ENCODE measurements around the gene PYM1. TPM values are rescaled to one million over a fixed set of nuclear protein-coding genes. Genes with fewer than 3 reads are reported as not detected.

The PYM1 gene
- total RNA-seq = 25.0 and 31.5 TPM in 2 replicates

GRCh38 chr12:55927588-55928502, at the start of gene PYM1:
PYM1 (minus strand) TSS chr12:55927894; CDS start chr12:55927761, 133 bp downstream.
- Histone ChIP-seq H3K4me2 (ENCODE audit: insufficient read depth, low read length) (peak within 1 kb of the TSS; percentile 92), H2AFZ (ENCODE audit: low read length) (peak within 1 kb of the TSS; percentile 84), H3K27ac (ENCODE audit: low read depth, low read length) (peak within 1 kb of the TSS; percentile 98), H3K4me3 (ENCODE audit: insufficient read depth, low read length) (peak within 1 kb of the TSS; percentile 98), H3K4me1 (ENCODE audit: insufficient read depth, low read length) (peaks cover 32% of the 10 kb centered on the region), H3K79me2 (ENCODE audit: insufficient read depth, low read length) (peaks cover 57% of the 10 kb centered on the region), H4K20me1 (ENCODE audit: insufficient read depth, low read length) (no peaks in the 10 kb centered on the region), H3K27me3 (ENCODE audit: insufficient read depth, low read length) (no peaks in the 10 kb centered on the region), H3K36me3 (ENCODE audit: insufficient read depth, low read length) (peaks cover 7% of the 10 kb centered on the region), H3K9me3 (ENCODE audit: low read depth, low read length) (no peaks in the 10 kb centered on the region)
- DNase-seq (ENCODE audit: insufficient read length, low spot score, missing footprints) = peak; percentile 95
- TF ChIP-seq CTCF (IDR thresholded peaks at IDR 0.05; ENCODE audit: extremely low read depth, low read depth, low read length) = no peak

GRCh38 chr12:55974308-55974730, 46.6 kb upstream of the PYM1 start:
- H2AFZ ChIP-seq (ENCODE audit: low read length) = peak overlapping the region; percentile 89
- peaks cover 15% of the 10 kb centered on the region for H4K20me1 ChIP-seq (ENCODE audit: insufficient read depth, low read length)
- H3K36me3 ChIP-seq (ENCODE audit: insufficient read depth, low read length) = peaks cover 8% of the 10 kb centered on the region
- H3K4me2 ChIP-seq (ENCODE audit: insufficient read depth, low read length) = peak overlapping the region; percentile 86
- H3K27me3 ChIP-seq (ENCODE audit: insufficient read depth, low read length) = no peaks in the 10 kb centered on the region
- H3K9me3 ChIP-seq (ENCODE audit: low read depth, low read length) = no peaks in the 10 kb centered on the region
- H3K27ac ChIP-seq (ENCODE audit: low read depth, low read length) = peak overlapping the region; percentile 88
- DNase-seq (ENCODE audit: insufficient read length, low spot score, missing footprints) = peak; percentile 83
- peak overlapping the region; percentile 97 for H3K4me3 ChIP-seq (ENCODE audit: insufficient read depth, low read length)
- peaks cover 56% of the 10 kb centered on the region for H3K79me2 ChIP-seq (ENCODE audit: insufficient read depth, low read length)
- no peak for TF ChIP-seq CTCF (IDR thresholded peaks at IDR 0.05; ENCODE audit: extremely low read depth, low read depth, low read length)
- H3K4me1 ChIP-seq (ENCODE audit: insufficient read depth, low read length) = peaks cover 27% of the 10 kb centered on the region

GRCh38 chr12:55973599-55974307, 46.1 kb upstream of the PYM1 start, which contains the start of gene RAB5B:
RAB5B (plus strand) TSS chr12:55974078; CDS start chr12:55986961, 12,883 bp downstream.
- Histone ChIP-seq H3K9me3 (ENCODE audit: low read depth, low read length) (no peaks in the 10 kb centered on the region), H3K27me3 (ENCODE audit: insufficient read depth, low read length) (no peaks in the 10 kb centered on the region), H3K4me2 (ENCODE audit: insufficient read depth, low read length) (peak within 1 kb of the TSS; percentile 99), H3K4me1 (ENCODE audit: insufficient read depth, low read length) (peaks cover 27% of the 10 kb centered on the region), H3K36me3 (ENCODE audit: insufficient read depth, low read length) (peaks cover 8% of the 10 kb centered on the region), H4K20me1 (ENCODE audit: insufficient read depth, low read length) (peaks cover 11% of the 10 kb centered on the region), H3K79me2 (ENCODE audit: insufficient read depth, low read length) (peaks cover 50% of the 10 kb centered on the region), H3K27ac (ENCODE audit: low read depth, low read length) (peak within 1 kb of the TSS; percentile 99), H3K4me3 (ENCODE audit: insufficient read depth, low read length) (peak within 1 kb of the TSS; percentile 97), H2AFZ (ENCODE audit: low read length) (peak within 1 kb of the TSS; percentile 89)
- TF ChIP-seq CTCF (IDR thresholded peaks at IDR 0.05; ENCODE audit: extremely low read depth, low read depth, low read length) = no peak
- peak; percentile 98 for DNase-seq (ENCODE audit: insufficient read length, low spot score, missing footprints)
